ENCODE measurements around the gene UBXN4. TPM values are rescaled to one million over a fixed set of nuclear protein-coding genes. Genes with fewer than 3 reads are reported as not detected.
A peak's percentile ranks its signal among the peaks of the same experiment; 100 is the strongest.

UBXN4 gene
- total and polyA plus RNA-seq, 2 of the 13 experiments (the other 11 are each of a cell fraction or from before 2014, with no cell fraction given): 74.2 to 104 TPM

- peak; percentile 71 for TF ChIP-seq ARID5B (CRISPR knock-in tag; IDR thresholded peaks at IDR 0.05)
- TF ChIP-seq MXD1 (CRISPR knock-in tag; IDR thresholded peaks at IDR 0.05): peak; percentile 79; the same call in 1 of the 2 replicates
- peak; percentile 65 for TF ChIP-seq PHF21A (CRISPR knock-in tag; IDR thresholded peaks at IDR 0.05)
- TF ChIP-seq FOXJ3 (CRISPR knock-in tag; IDR thresholded peaks at IDR 0.05; ENCODE audit: borderline replicate concordance): peak; percentile 73
- 0 out of 2 replicates have a peak, but pooled peaks have one; percentile 23 for TF ChIP-seq ZNF180 (CRISPR knock-in tag; IDR thresholded peaks at IDR 0.05; ENCODE audit: borderline replicate concordance, low read depth)
- no peak; the same call in none of the 2 replicates for TF ChIP-seq ZNF552 (CRISPR knock-in tag; IDR thresholded peaks at IDR 0.05; ENCODE audit: borderline replicate concordance)
- TF ChIP-seq ZNF678 (CRISPR knock-in tag; IDR thresholded peaks at IDR 0.05): peak; percentile 37; the same call in 1 of the 2 replicates
- TF ChIP-seq NFKBIZ (CRISPR knock-in tag; IDR thresholded peaks at IDR 0.05): no peak
- TF ChIP-seq IRF1 (CRISPR knock-in tag; IDR thresholded peaks at IDR 0.05; ENCODE audit: low read depth): no peak
- TF ChIP-seq ZBTB49 (CRISPR knock-in tag; IDR thresholded peaks at IDR 0.05; ENCODE audit: borderline replicate concordance): no peak
- no peak for TF ChIP-seq ZUFSP (CRISPR knock-in tag; IDR thresholded peaks at IDR 0.05; ENCODE audit: borderline replicate concordance)
- peak; percentile 77 to 96; a peak in 3 of 4 replicates for TF ChIP-seq HMGXB4 (CRISPR knock-in tag; IDR thresholded peaks at IDR 0.05; ENCODE audit: borderline replicate concordance in 1 of 2, low read depth in 1 of 2)
- peak; percentile 35; the same call in 1 of the 2 replicates for TF ChIP-seq ZNF205 (CRISPR knock-in tag; IDR thresholded peaks at IDR 0.05)
- peak; percentile 92 for TF ChIP-seq CCDC6 (CRISPR knock-in tag; IDR thresholded peaks at IDR 0.05)
- peak; percentile 24; the same call in 1 of the 2 replicates for TF ChIP-seq SOX5 (CRISPR knock-in tag; IDR thresholded peaks at IDR 0.05; ENCODE audit: borderline replicate concordance)
Observed at GRCh38 chr2:135741395-135742324, at the start of gene UBXN4 (continued).

Measured in HepG2 (cell line).